ENCODE measurements around the gene RAE1.

RAE1 gene, protein sequence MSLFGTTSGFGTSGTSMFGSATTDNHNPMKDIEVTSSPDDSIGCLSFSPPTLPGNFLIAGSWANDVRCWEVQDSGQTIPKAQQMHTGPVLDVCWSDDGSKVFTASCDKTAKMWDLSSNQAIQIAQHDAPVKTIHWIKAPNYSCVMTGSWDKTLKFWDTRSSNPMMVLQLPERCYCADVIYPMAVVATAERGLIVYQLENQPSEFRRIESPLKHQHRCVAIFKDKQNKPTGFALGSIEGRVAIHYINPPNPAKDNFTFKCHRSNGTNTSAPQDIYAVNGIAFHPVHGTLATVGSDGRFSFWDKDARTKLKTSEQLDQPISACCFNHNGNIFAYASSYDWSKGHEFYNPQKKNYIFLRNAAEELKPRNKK

GRCh38 chr20:57351042-57351783 lies at the start of gene RAE1:
Gene RAE1, plus strand, starts transcription at chr20:57351255. Its CDS starts 2,784 bp downstream, at chr20:57354039.
- peak; percentile 78 for DNase-seq (ENCODE audit: extremely low spot score, insufficient read length, low read depth)

GRCh38 chr20:57306747-57307146 lies 44.3 kb upstream of the RAE1 start:
- FAIRE-seq (no peak), DNase-seq (ENCODE audit: extremely low spot score, insufficient read length, low read depth) (no peak)

More at GRCh38 chr20:57351042-57351783, at the start of gene RAE1:
- FAIRE-seq: peak; percentile 92

- DNase-seq (ENCODE audit: extremely low spot score, insufficient read length, low read depth): no peak
- no peak for FAIRE-seq
These were observed 42.4 kb upstream of the RAE1 start for GRCh38 chr20:57308451-57309271.

- DNase-seq (ENCODE audit: extremely low spot score, insufficient read length, low read depth) (no peak), FAIRE-seq (no peak)
These were observed 41.4 kb upstream of the RAE1 start for GRCh38 chr20:57309544-57310115.

DNA sequence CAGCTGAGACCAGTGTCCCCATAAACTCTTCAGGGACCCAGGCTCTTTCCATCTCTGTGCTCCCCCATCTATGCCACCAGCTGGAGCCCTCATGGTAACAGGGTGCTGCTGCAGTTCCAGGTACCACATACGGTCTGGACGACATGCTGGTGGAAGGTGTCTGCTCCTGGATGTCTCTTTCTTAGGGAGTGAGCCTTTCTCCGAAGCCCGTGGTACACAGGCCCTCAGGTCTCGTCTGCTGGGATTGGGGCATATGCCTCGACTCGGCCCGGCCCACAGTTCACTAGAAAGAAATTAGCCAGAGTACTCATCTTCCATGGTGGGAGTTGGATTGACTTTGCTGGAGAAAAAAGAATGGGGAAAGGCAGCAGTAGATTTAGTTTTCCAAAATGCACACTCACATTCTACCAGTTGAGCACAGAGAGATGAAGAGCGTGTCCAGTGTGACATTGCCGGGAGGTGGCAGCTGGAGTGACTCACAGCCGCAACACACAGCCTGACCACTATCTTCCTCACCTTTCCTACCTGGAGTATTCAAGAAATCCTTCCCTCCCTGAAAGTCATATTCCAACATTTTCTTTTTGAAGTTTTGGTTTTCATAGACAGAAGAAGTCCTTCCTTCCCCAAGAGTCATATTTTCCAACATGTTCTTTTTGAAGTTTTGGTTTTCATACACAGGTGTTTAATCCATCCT lies 40.1 kb upstream of the RAE1 start:
- no peak for FAIRE-seq
- DNase-seq (ENCODE audit: extremely low spot score, insufficient read length, low read depth): no peak

GRCh38 chr20:57312138-57312537 lies 38.9 kb upstream of the RAE1 start:
- DNase-seq (ENCODE audit: extremely low spot score, insufficient read length, low read depth): no peak
- no peak for FAIRE-seq

DNA sequence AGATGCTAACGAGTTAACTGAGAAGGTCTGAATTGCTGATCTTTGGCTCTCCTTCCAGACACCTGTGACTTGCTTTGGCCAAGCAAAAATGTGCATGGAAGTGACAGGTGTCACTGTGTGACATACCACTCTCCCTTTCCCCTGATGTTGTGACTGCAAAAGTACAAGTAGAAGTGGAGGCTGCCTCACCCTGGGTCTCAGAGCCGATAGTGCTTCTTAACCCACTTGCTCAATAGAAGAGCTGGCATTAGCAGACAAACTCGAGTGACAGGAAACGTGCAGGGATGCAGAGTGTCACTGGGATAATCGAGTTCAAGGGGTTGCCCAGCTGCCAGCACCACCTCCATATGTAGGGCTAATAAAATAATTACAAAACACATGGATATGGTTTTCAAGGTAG lies 37.8 kb upstream of the RAE1 start:
- no peak for DNase-seq (ENCODE audit: extremely low spot score, insufficient read length, low read depth)
- no peak for FAIRE-seq

DNA sequence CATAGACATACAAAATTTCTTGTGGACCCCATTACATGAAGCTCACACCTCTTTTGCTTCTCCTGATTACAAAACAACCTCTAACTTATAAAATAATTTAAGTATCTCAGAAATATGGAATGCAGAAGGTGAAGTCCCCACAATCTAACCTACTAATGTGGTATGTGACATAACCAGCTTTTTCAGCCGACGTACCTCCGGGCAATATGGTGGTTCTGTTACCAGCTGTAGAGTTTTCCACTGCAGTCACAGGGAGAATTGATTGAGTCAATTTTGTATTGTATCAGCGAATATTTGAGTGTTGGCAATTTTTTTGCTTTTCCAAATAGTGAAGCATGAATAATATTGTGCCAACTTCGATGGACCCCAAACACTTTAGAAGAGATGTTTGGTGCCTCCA lies 37.1 kb upstream of the RAE1 start:
- no peak for FAIRE-seq
- DNase-seq (ENCODE audit: extremely low spot score, insufficient read length, low read depth): no peak

- FAIRE-seq (no peak), DNase-seq (ENCODE audit: extremely low spot score, insufficient read length, low read depth) (no peak)
These were observed 35.7 kb upstream of the RAE1 start for GRCh38 chr20:57315083-57315975.

DNA sequence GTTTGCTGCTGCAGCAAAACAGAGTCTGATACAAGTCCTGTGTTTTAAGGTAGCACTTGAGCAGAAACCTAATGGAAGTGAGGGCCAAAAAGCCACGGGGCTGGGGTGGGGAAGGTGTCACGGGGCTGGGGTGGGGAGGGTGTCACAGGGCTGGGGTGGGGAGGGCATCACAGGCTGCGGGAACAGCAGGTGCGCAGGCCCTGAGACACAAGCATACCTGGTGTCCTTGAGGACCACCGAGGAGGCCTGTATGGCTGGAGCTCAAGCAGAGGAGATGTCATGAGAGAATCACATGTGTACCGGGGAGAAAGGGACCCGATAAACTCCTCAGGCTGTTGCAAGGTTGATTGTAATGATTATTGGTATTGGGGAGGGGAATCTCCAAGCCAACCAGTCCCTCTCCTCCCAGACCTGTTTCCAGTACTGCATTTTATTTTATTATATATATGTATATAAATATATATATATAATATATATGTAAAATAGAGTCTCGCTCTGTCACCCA lies 35.0 kb upstream of the RAE1 start:
- no peak for FAIRE-seq
- no peak for DNase-seq (ENCODE audit: extremely low spot score, insufficient read length, low read depth)

DNA sequence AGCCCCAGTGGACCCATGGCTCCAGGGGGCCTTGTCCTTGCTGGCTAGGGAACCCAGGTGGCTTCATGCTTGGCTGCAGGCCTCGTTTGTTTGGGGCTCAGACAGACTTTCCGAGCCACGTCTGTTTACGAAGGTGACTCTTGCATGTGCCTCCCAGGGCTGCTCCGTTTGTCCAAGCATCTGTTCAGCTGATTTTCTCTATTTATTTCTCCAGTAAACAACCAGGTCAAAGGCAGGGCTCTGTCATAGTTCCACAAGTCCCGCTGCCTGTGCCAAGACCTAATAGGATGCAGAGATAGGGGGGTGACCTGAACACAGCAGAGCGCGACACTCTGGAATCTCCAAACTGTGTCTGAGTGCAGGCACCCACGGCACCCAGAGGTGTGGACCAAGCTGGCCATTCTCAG lies 34.3 kb upstream of the RAE1 start:
- DNase-seq (ENCODE audit: extremely low spot score, insufficient read length, low read depth) (no peak), FAIRE-seq (no peak)

DNA sequence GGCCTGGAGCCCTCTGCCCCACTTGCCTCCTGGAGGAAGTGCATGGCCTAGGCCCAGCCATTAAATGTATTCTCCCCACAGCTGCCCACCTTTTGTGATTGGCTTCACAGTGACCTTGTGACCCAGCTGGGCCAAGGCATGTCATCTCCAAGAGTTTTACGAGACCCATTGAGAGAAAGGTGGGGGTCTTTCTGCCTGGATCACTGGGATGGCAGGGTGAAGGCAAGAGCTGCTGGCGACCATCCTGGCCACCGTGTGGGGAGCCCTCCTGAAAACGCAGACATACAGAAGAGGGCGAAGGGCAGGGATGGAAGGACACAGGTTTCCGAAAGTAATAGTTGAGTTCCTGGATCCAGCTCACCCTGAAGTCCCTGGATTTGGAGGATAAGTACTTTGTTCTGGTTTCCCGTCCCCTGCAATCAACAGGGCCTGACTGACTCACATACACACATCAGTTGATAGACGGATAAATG lies 33.7 kb upstream of the RAE1 start:
- no peak for FAIRE-seq
- DNase-seq (ENCODE audit: extremely low spot score, insufficient read length, low read depth): no peak

DNA sequence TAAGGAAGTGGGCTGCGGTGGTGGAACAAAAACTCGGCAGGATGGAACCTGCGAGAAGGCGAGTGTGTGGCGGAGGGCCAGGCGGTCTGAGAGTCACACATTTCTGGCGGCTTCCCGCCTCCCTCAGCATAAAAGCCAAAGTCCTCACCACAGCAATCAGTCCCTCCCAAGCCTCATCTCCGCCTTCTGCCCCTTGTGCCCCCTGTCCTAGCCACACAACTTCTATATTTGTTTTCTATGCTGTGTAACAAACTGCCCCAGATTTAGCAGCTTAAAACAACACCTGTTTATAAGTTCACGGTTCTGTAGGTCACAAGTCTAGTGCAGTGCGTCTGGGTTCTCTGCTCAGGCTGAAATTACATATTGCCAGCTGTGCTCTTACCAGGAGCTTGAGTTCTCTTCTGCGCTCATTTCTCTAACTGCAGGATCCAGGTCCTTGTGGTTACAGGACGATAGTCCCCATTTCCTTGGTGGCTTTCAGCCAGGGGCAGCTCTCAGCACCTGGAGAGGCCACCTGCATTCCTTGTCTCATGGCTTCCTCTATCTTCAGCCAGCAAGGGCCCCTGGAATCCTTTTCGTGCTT lies 33.2 kb upstream of the RAE1 start:
- DNase-seq (ENCODE audit: extremely low spot score, insufficient read length, low read depth) (no peak), FAIRE-seq (no peak)

DNA sequence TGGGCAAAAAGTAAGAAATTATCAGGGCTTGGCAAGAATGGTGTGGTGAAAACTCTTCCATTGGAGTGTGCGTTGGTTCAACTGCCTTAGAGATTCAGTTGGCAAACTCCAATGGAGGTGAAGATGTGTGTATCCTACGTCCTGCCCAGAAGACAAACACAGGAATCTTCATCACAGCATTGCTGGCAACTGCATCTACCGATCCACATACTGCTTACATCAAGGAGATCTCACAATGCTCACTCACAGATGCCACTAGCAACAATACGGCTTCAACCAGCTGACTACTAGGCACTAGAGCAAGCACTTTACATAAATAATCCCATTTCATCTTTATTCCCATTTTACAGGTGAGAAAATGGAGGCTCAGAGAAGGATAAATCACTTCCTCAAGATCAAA lies 31.5 kb upstream of the RAE1 start:
- DNase-seq (ENCODE audit: extremely low spot score, insufficient read length, low read depth): no peak
- no peak for FAIRE-seq

- no peak for DNase-seq (ENCODE audit: extremely low spot score, insufficient read length, low read depth)
- no peak for FAIRE-seq
These were observed 30.7 kb upstream of the RAE1 start for GRCh38 chr20:57320358-57320757.

DNA sequence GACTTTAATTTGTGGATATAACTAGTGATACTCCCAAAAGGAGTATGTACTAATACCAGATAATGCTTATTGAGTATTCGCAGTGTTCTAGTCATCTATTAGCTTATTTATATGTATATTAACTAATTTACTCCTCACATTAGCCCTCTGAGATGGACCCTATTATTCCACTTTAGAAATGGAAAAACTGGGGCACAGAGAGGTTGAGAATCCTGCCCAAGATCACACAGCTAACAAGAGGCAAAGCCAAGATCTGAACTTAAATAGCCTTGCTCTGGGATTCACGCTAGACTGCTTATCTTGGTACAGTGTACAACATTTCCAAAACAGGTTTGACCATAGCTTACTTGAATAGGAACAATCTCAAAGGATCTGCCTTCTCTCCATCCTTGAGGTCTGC lies 29.9 kb upstream of the RAE1 start:
- DNase-seq (ENCODE audit: extremely low spot score, insufficient read length, low read depth): no peak
- no peak for FAIRE-seq

DNA sequence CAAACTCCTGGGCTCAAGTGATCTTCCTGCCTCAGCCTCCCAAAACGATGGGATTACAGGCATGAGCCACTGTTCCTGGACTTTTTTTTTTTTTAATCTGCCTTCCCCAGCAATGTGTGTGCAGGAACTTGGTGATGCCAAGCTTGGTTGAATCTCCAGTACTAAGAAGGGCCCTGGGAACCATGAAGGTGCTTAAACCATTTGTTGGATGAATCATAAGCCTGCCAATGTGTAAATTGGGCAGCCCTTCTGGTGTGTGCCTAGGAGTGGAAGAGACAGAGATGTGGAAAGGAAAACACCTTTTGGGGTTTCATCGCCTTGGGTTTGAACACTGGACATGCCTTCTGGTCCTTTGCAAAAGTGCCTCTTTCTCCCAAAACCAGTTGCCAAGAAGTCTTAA lies 28.6 kb upstream of the RAE1 start:
- DNase-seq (ENCODE audit: extremely low spot score, insufficient read length, low read depth): no peak
- no peak for FAIRE-seq

DNA sequence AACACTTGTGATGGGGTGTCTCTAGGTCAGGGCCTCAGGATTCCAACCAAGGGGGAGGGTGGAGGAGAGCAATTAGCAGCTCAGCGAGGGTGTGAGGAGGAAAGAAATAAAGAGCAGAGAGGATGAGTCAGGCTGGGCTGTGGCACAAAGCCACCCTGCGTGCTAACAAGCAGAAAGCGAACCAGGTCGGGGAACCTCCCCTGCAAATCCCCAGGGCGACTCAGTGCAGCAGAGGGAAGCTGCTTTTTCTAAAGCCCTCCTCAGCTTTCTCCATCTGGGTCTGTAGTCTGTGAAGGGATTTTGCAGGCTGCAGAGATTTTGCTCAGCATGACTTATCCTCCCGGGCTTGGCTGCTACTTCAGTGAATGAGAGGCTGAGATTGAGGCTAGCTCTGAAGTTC lies 28.0 kb upstream of the RAE1 start:
- DNase-seq (ENCODE audit: extremely low spot score, insufficient read length, low read depth) (no peak), FAIRE-seq (no peak)
